WTC11 (cell line): Measurements from ENCODE around the gene SELENOW. TPM values are rescaled to one million over a fixed set of nuclear protein-coding genes. Genes with fewer than 3 reads are reported as not detected.

Source experiments
- ATAC-seq: fragments of 200-7000 bp; cut with Tn5 transposase; 2 replicates; pipeline ENCODE4 v1.10.0; 2021; ENCODE audit warnings: mild to moderate bottlenecking, moderate library complexity
- CTCF ChIA-PET: fragments of 300-600 bp; sonication (Branson Sonifier 250); formaldehyde crosslinking; loops from one replicate; lab custom pipeline; 2021; ENCODE audit warnings: antibody characterized with exemption; lab: Charles Lee
- POLR2A ChIA-PET: fragments of 350-600 bp; sonication (Branson Sonifier 250); formaldehyde crosslinking; loops from one replicate; lab custom pipeline; 2021; ENCODE audit warnings: antibody characterized with exemption; lab: Charles Lee
- DNase-seq: peaks from one replicate; pipeline ENCODE4 v3.0.0; 2021; ENCODE audit warnings: low spot score
- H3K27ac Mint-ChIP-seq: 2 replicates; pipeline ENCODE4 v1.8.0; 2021; ENCODE audit warnings: mixed read lengths
- H3K27me3 Mint-ChIP-seq: 2 replicates; pipeline ENCODE4 v1.8.0; 2021; ENCODE audit warnings: low read depth, mild to moderate bottlenecking, moderate library complexity, mixed read lengths
- H3K36me3 Mint-ChIP-seq: 2 replicates; pipeline ENCODE4 v1.8.0; 2021; ENCODE audit warnings: mixed read lengths
- H3K4me1 Mint-ChIP-seq: 2 replicates; pipeline ENCODE4 v1.8.0; 2022; ENCODE audit warnings: mixed read lengths
- H3K4me3 Mint-ChIP-seq: 2 replicates; pipeline ENCODE4 v1.8.0; 2021; ENCODE audit warnings: mild to moderate bottlenecking, moderate library complexity, mixed read lengths
- H3K9me3 Mint-ChIP-seq: 2 replicates; pipeline ENCODE4 v1.8.0; 2021; ENCODE audit warnings: mixed read lengths
- ATF1 ChIP-seq: sonication (generic); formaldehyde crosslinking; IDR thresholded peaks from 2 replicates; pipeline ENCODE4 v1.8.1; 2023; ENCODE audit warnings: mild to moderate bottlenecking, moderate library complexity, missing genetic modification reagents
- CREM ChIP-seq: sonication (generic); formaldehyde crosslinking; IDR thresholded peaks from 2 replicates; pipeline ENCODE4 v1.8.1; 2022; ENCODE audit warnings: mild to moderate bottlenecking, missing genetic modification reagents, moderate library complexity
- ESRRA ChIP-seq: sonication (generic); formaldehyde crosslinking; IDR thresholded peaks from 2 replicates; pipeline ENCODE4 v1.8.1; 2022; ENCODE audit warnings: mild to moderate bottlenecking, missing genetic modification reagents, borderline replicate concordance
- ETV6 ChIP-seq: sonication (generic); formaldehyde crosslinking; IDR thresholded peaks from 2 replicates; pipeline ENCODE4 v1.8.1; 2022; ENCODE audit warnings: mild to moderate bottlenecking, missing genetic modification reagents
- FOXJ3 ChIP-seq: sonication (generic); formaldehyde crosslinking; IDR thresholded peaks from 2 replicates; pipeline ENCODE4 v1.9.0; 2021; ENCODE audit warnings: missing genetic modification reagents, mild to moderate bottlenecking, borderline replicate concordance
- HMGA2 ChIP-seq: fragments of 250-450 bp; sonication (Bioruptor Pico); IDR thresholded peaks from 2 replicates; pipeline ENCODE4 v1.4.0; 2021; ENCODE audit warnings: mild to moderate bottlenecking, moderate library complexity
- JUN ChIP-seq: sonication (generic); formaldehyde crosslinking; IDR thresholded peaks from 2 replicates; pipeline ENCODE4 v1.8.0; 2023; ENCODE audit warnings: mild to moderate bottlenecking, missing genetic modification reagents
- KAT7 ChIP-seq: sonication (generic); formaldehyde crosslinking; IDR thresholded peaks from 2 replicates; pipeline ENCODE4 v1.8.1; 2023; ENCODE audit warnings: missing genetic modification reagents, mild to moderate bottlenecking, borderline replicate concordance
- MXD4 ChIP-seq: fragments of 250-450 bp; sonication (Bioruptor Pico); IDR thresholded peaks from 2 replicates; pipeline ENCODE4 v1.8.0; 2021; ENCODE audit warnings: mild to moderate bottlenecking, moderate library complexity, borderline replicate concordance
- NR2C2 ChIP-seq: sonication (generic); formaldehyde crosslinking; IDR thresholded peaks from 2 replicates; pipeline ENCODE4 v1.8.0; 2022; ENCODE audit warnings: mild to moderate bottlenecking, missing genetic modification reagents
- PRRX2 ChIP-seq: fragments of 250-450 bp; sonication (Bioruptor Pico); IDR thresholded peaks from 2 replicates; pipeline ENCODE4 v1.8.0; 2021; ENCODE audit warnings: mild to moderate bottlenecking
- SMAD4 ChIP-seq: sonication (generic); formaldehyde crosslinking; IDR thresholded peaks from 2 replicates; pipeline ENCODE4 v1.8.0; 2022; ENCODE audit warnings: mild to moderate bottlenecking, missing genetic modification reagents
- SOX15 ChIP-seq: fragments of 250-450 bp; sonication (Bioruptor Pico); IDR thresholded peaks from 2 replicates; pipeline ENCODE4 v1.9.0; 2021; ENCODE audit warnings: mild to moderate bottlenecking
- SP1 ChIP-seq: sonication (generic); formaldehyde crosslinking; conservative IDR thresholded peaks from 2 replicates; pipeline ENCODE4 v1.8.1; 2022; ENCODE audit warnings: missing genetic modification reagents
- TCF7 ChIP-seq: sonication (generic); formaldehyde crosslinking; IDR thresholded peaks from 2 replicates; pipeline ENCODE4 v1.8.0; 2022; ENCODE audit warnings: mild to moderate bottlenecking, low read depth, missing genetic modification reagents, moderate library complexity
- TP53 ChIP-seq: sonication (generic); formaldehyde crosslinking; IDR thresholded peaks from 2 replicates; pipeline ENCODE4 v1.8.1; 2023; ENCODE audit warnings: mild to moderate bottlenecking, missing genetic modification reagents
- ZBTB21 ChIP-seq: sonication (generic); formaldehyde crosslinking; IDR thresholded peaks from 2 replicates; pipeline ENCODE4 v1.8.1; 2023; ENCODE audit warnings: mild to moderate bottlenecking, missing genetic modification reagents, borderline replicate concordance
- ZNF423 ChIP-seq: fragments of 250-450 bp; sonication (Bioruptor Pico); IDR thresholded peaks from 2 replicates; pipeline ENCODE4 v2.1.2; 2022; ENCODE audit warnings: mild to moderate bottlenecking, moderate library complexity
- ZNF671 ChIP-seq: fragments of 250-450 bp; sonication (Bioruptor Pico); IDR thresholded peaks from 2 replicates; pipeline ENCODE4 v1.8.0; 2021; ENCODE audit warnings: mild to moderate bottlenecking
- total RNA-seq: library from RNA; stranded (reverse); gene quantifications from 3 replicates; pipeline ENCODE4 v1.2.3, GENCODE V29; 2021
- TF ChIP-seq, protein P1 (sequence below): sonication (generic); formaldehyde crosslinking; IDR thresholded peaks from 2 replicates; pipeline ENCODE4 v1.8.0; 2022; ENCODE audit warnings: mild to moderate bottlenecking, missing genetic modification reagents
- TF ChIP-seq, protein P2 (sequence below): sonication (generic); formaldehyde crosslinking; IDR thresholded peaks from 2 replicates; pipeline ENCODE4 v1.8.1; 2022; ENCODE audit warnings: missing genetic modification reagents, borderline replicate concordance
- TF ChIP-seq, protein P3 (sequence below): fragments of 250-450 bp; sonication (Bioruptor Pico); IDR thresholded peaks from 2 replicates; pipeline ENCODE4 v1.8.0; 2021; ENCODE audit warnings: mild to moderate bottlenecking
- TF ChIP-seq, protein P4 (sequence below): sonication (generic); formaldehyde crosslinking; IDR thresholded peaks from 2 replicates; pipeline ENCODE4 v1.8.1; 2023; ENCODE audit warnings: mild to moderate bottlenecking, missing genetic modification reagents, moderate library complexity
- TF ChIP-seq, protein P5 (sequence below): fragments of 250-450 bp; sonication (Bioruptor Pico); IDR thresholded peaks from 2 replicates; pipeline ENCODE4 v1.9.0; 2021; ENCODE audit warnings: mild to moderate bottlenecking
- TF ChIP-seq, protein P6 (sequence below): sonication (generic); formaldehyde crosslinking; IDR thresholded peaks from 2 replicates; pipeline ENCODE4 v1.8.0; 2023; ENCODE audit warnings: mild to moderate bottlenecking, missing genetic modification reagents

Gene SELENOW
- total RNA-seq, 1 experiment from 2014 or later: 391 TPM

DNA sequence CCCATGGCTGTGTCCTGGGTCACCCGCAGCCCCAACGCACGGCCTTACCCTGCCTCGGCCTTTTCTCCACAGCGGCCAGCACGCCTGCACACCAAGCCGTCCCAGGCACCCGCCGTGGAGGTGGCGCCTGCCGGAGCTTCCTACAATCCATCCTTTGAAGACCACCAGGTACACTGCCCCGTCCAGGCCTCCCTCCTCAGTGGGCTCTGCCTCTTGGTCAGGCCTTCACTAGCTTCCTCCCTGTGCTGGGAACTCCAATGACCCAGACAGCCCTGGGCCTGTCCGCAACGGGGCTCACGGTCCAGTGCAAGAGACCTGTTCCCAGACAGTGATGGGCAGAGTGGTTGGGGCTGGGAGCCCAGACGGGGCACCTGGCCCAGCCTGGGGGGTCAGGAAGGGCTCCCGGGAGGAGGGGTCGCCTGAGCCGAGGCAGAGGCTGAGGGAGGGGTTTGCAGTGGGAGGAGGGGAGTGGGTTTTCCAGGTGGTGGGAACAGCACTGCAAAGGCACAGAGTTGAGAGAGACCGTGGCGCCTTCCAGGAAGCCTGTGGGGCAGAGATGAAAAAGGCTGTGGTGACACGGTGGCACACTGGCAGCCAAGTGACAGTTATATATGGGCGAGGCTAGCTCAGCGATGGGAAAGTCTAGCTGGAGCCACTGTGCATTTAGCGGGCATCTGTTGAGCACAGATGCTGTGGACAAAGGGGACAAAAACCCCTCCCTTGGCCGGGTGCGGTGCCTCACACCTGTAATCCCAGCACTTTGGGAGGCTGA, 25.9 kb upstream of the SELENOW start:
- TF ChIP-seq TP53 (no peak), HMGA2 (no peak), ZNF423 (CRISPR knock-in tag) (no peak), SMAD4 (no peak), PRRX2 (no peak), KAT7 (no peak), ETV6 (no peak), JUN (CRISPR knock-in tag) (no peak), FOXJ3 (CRISPR knock-in tag) (no peak), SP1 (CRISPR knock-in tag) (no peak), NR2C2 (CRISPR knock-in tag) (no peak)
- TF ChIP-seq, protein P1, sequence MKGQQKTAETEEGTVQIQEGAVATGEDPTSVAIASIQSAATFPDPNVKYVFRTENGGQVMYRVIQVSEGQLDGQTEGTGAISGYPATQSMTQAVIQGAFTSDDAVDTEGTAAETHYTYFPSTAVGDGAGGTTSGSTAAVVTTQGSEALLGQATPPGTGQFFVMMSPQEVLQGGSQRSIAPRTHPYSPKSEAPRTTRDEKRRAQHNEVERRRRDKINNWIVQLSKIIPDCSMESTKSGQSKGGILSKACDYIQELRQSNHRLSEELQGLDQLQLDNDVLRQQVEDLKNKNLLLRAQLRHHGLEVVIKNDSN (CRISPR knock-in tag): no peak
- TF ChIP-seq, protein P2, sequence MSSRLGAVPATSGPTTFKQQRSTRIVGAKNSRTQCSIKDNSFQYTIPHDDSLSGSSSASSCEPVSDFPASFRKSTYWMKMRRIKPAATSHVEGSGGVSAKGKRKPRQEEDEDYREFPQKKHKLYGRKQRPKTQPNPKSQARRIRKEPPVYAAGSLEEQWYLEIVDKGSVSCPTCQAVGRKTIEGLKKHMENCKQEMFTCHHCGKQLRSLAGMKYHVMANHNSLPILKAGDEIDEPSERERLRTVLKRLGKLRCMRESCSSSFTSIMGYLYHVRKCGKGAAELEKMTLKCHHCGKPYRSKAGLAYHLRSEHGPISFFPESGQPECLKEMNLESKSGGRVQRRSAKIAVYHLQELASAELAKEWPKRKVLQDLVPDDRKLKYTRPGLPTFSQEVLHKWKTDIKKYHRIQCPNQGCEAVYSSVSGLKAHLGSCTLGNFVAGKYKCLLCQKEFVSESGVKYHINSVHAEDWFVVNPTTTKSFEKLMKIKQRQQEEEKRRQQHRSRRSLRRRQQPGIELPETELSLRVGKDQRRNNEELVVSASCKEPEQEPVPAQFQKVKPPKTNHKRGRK (CRISPR knock-in tag): no peak
- CTCF ChIA-PET: interaction anchor here (0.6 to 4.8 kb wide), 4 partner anchors 11 to 237 kb away, joined by 3 to 26 read pairs (median 4); no protein-coding TSS in a partner anchor
- POLR2A ChIA-PET: interaction anchor here (0.8 kb wide), 1 partner anchor 9 kb away, joined by 4 read pairs; no protein-coding TSS in a partner anchor
- no peak overlapping the region for H3K4me3 Mint-ChIP-seq
- ATAC-seq (no peak), DNase-seq (no peak)
- H3K27me3 Mint-ChIP-seq: no peaks in the 10 kb centered on the region
- no peaks in the 10 kb centered on the region for H3K9me3 Mint-ChIP-seq
- H3K36me3 Mint-ChIP-seq: peaks cover 67% of the 10 kb centered on the region
- H3K27ac Mint-ChIP-seq: no peak overlapping the region
- no peaks in the 10 kb centered on the region for H3K4me1 Mint-ChIP-seq

DNA sequence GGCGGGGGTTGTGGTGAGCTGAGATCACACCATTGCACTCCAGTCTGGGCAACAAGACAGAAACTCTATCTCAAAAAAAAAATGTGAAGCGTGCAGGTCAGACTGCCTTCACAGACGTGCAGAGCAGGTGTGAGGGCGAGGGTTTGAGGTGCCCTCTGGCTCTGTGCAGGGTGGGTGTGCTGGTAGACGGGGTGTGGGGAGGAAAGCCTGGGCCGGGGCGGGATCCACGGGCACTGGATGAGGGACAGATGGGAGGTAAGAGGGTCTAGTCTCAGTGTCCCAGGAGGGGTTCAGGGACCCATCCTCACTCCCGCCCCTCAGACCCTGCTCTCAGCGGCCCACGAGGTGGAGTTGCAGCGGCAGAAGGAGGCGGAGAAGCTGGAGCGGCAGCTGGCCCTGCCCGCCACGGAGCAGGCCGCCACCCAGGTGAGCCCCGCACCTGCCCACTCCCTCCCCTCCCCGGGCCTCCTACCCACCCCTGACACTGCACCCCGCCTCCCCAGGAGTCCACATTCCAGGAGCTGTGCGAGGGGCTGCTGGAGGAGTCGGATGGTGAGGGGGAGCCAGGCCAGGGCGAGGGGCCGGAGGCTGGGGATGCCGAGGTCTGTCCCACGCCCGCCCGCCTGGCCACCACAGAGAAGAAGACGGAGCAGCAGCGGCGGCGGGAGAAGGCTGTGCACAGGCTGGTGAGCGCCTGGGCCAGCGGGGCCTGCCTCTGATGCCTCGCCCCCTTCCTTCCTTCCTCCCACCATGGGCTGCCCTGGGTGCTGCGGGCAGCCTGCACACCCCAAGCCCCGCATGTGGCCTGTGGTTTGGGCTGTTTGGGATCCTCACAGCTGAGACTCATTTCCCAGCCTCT, 24.1 kb upstream of the SELENOW start:
- DNase-seq (no peak), ATAC-seq (no peak; the same call in 1 of the 2 replicates)
- Mint-ChIP-seq H3K27me3 (no peaks in the 10 kb centered on the region), H3K27ac (no peak overlapping the region), H3K4me3 (no peak overlapping the region), H3K36me3 (peaks cover 71% of the 10 kb centered on the region), H3K4me1 (no peaks in the 10 kb centered on the region), H3K9me3 (peaks cover 4% of the 10 kb centered on the region)
- ChIA-PET CTCF (interaction anchor here (0.6 to 4.8 kb wide), 2 partner anchors 9 to 11 kb away, joined by 6 to 26 read pairs; no protein-coding TSS in a partner anchor), POLR2A (interaction anchor here (0.6 kb wide), 1 partner anchor 120 kb away, joined by 4 read pairs; no protein-coding TSS in a partner anchor)
- TF ChIP-seq ZBTB21 (CRISPR knock-in tag) (no peak), HMGA2 (no peak), CREM (CRISPR knock-in tag) (no peak), TCF7 (CRISPR knock-in tag) (no peak), FOXJ3 (CRISPR knock-in tag) (no peak), SOX15 (no peak), ZNF671 (CRISPR knock-in tag) (no peak), ATF1 (no peak), MXD4 (CRISPR knock-in tag) (no peak), ESRRA (CRISPR knock-in tag) (no peak)
- TF ChIP-seq, protein P3, sequence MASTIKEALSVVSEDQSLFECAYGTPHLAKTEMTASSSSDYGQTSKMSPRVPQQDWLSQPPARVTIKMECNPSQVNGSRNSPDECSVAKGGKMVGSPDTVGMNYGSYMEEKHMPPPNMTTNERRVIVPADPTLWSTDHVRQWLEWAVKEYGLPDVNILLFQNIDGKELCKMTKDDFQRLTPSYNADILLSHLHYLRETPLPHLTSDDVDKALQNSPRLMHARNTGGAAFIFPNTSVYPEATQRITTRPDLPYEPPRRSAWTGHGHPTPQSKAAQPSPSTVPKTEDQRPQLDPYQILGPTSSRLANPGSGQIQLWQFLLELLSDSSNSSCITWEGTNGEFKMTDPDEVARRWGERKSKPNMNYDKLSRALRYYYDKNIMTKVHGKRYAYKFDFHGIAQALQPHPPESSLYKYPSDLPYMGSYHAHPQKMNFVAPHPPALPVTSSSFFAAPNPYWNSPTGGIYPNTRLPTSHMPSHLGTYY (CRISPR knock-in tag): no peak
- TF ChIP-seq, protein P4, sequence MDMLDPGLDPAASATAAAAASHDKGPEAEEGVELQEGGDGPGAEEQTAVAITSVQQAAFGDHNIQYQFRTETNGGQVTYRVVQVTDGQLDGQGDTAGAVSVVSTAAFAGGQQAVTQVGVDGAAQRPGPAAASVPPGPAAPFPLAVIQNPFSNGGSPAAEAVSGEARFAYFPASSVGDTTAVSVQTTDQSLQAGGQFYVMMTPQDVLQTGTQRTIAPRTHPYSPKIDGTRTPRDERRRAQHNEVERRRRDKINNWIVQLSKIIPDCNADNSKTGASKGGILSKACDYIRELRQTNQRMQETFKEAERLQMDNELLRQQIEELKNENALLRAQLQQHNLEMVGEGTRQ (CRISPR knock-in tag): no peak
- TF ChIP-seq, protein P5, sequence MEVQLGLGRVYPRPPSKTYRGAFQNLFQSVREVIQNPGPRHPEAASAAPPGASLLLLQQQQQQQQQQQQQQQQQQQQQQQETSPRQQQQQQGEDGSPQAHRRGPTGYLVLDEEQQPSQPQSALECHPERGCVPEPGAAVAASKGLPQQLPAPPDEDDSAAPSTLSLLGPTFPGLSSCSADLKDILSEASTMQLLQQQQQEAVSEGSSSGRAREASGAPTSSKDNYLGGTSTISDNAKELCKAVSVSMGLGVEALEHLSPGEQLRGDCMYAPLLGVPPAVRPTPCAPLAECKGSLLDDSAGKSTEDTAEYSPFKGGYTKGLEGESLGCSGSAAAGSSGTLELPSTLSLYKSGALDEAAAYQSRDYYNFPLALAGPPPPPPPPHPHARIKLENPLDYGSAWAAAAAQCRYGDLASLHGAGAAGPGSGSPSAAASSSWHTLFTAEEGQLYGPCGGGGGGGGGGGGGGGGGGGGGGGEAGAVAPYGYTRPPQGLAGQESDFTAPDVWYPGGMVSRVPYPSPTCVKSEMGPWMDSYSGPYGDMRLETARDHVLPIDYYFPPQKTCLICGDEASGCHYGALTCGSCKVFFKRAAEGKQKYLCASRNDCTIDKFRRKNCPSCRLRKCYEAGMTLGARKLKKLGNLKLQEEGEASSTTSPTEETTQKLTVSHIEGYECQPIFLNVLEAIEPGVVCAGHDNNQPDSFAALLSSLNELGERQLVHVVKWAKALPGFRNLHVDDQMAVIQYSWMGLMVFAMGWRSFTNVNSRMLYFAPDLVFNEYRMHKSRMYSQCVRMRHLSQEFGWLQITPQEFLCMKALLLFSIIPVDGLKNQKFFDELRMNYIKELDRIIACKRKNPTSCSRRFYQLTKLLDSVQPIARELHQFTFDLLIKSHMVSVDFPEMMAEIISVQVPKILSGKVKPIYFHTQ (CRISPR knock-in tag): no peak
- TF ChIP-seq, protein P6, sequence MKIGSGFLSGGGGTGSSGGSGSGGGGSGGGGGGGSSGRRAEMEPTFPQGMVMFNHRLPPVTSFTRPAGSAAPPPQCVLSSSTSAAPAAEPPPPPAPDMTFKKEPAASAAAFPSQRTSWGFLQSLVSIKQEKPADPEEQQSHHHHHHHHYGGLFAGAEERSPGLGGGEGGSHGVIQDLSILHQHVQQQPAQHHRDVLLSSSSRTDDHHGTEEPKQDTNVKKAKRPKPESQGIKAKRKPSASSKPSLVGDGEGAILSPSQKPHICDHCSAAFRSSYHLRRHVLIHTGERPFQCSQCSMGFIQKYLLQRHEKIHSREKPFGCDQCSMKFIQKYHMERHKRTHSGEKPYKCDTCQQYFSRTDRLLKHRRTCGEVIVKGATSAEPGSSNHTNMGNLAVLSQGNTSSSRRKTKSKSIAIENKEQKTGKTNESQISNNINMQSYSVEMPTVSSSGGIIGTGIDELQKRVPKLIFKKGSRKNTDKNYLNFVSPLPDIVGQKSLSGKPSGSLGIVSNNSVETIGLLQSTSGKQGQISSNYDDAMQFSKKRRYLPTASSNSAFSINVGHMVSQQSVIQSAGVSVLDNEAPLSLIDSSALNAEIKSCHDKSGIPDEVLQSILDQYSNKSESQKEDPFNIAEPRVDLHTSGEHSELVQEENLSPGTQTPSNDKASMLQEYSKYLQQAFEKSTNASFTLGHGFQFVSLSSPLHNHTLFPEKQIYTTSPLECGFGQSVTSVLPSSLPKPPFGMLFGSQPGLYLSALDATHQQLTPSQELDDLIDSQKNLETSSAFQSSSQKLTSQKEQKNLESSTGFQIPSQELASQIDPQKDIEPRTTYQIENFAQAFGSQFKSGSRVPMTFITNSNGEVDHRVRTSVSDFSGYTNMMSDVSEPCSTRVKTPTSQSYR (CRISPR knock-in tag): no peak
